NT2/D1 (cell line): ENCODE data around the gene WDR27.

Experiments used
- SUZ12 ChIP-seq: IDR thresholded peaks from 2 replicates; pipeline ENCODE4 v1.6.1; 2011; ENCODE audit not compliant: insufficient read length, insufficient read depth; ENCODE audit errors: extremely low read depth
- YY1 ChIP-seq: IDR thresholded peaks from 2 replicates; pipeline ENCODE4 v1.6.1; 2011; ENCODE audit not compliant: insufficient read length, insufficient read depth
- ZNF274 ChIP-seq: IDR thresholded peaks from 2 replicates; pipeline ENCODE4 v1.6.1; 2011; ENCODE audit warnings: mild to moderate bottlenecking, low read depth, low read length

GRCh38 chr6:169521825-169522224 lies 180.0 kb downstream of the WDR27 start:
- TF ChIP-seq SUZ12 = no peak
- no peak for TF ChIP-seq YY1
- TF ChIP-seq ZNF274 = no peak
